ENCODE results near the gene BEAN1.

DNA sequence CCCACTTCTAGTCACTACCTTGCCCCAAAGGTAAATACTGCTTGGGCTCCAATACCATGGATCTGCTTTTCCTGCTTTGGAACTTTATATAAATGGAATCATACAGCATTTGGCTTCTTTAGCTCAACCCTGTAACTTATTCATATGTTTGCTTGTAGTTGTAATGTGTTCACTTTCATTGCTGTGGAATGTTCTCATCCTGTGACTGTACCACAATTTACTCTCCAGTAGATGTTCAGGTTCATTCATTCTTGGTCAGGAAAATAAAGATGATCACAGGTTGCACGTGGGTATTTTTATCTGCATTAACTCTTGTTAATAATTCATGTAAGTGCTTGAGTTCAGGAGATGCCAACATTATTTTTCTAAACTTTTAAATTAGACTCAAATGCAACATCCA is 6.7 kb upstream of the BEAN1 start:
- TF ChIP-seq, protein P1, sequence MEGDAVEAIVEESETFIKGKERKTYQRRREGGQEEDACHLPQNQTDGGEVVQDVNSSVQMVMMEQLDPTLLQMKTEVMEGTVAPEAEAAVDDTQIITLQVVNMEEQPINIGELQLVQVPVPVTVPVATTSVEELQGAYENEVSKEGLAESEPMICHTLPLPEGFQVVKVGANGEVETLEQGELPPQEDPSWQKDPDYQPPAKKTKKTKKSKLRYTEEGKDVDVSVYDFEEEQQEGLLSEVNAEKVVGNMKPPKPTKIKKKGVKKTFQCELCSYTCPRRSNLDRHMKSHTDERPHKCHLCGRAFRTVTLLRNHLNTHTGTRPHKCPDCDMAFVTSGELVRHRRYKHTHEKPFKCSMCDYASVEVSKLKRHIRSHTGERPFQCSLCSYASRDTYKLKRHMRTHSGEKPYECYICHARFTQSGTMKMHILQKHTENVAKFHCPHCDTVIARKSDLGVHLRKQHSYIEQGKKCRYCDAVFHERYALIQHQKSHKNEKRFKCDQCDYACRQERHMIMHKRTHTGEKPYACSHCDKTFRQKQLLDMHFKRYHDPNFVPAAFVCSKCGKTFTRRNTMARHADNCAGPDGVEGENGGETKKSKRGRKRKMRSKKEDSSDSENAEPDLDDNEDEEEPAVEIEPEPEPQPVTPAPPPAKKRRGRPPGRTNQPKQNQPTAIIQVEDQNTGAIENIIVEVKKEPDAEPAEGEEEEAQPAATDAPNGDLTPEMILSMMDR (IDR thresholded peaks at IDR 0.05) = no peak
- TF ChIP-seq POLR2AphosphoS5 (IDR thresholded peaks at IDR 0.05) = no peak
